ENCODE measurements around the gene CCDC73. TPM values are rescaled to one million over a fixed set of nuclear protein-coding genes. Genes with fewer than 3 reads are reported as not detected.

Gene CCDC73
- total RNA-seq, 1 experiment from 2014 or later, result not detected

DNA sequence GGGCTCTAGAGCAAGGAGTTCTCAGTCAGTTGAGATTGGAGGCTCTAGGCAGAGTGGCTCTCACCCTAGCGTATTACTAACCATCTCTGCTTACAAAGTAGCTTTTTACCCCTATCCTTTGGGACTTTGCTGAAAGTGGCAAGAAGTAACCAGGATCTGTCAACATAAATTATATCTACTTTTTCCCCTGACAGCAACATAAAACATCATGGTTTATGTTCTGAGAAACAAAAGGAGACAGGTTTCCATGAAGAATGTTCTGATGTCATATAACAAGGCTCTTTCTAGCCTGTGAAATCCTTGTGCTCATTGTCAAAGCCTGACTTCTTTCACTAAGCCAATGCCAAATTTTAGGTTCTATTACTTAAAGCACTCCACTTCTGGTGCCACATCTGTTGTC is 218.0 kb downstream of the CCDC73 start (continued):
- no peak for TF ChIP-seq ZNF532 (CRISPR knock-in tag; IDR thresholded peaks at IDR 0.05; ENCODE audit: borderline replicate concordance)

DNA sequence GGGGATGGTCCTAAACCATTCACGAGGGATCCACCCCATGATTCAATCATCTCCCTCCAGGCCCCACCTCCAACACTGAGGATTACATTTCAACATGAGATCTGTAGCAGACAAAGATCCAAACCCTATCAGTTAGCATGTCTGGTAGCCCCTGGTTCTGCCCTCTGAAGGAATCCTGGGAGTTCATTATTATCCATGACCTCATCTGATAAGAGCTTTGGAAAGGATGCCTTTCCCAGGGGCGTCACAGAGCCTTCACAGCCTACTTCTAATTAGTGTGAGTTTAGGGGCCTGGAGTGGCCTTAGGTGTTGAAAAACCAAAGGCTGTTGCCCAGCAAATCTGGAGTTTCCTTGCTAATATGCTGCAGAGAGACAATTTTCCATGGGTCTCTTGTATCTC is 219.4 kb downstream of the CCDC73 start:
- TF ChIP-seq FOXP4 (CRISPR knock-in tag; IDR thresholded peaks at IDR 0.05), result no peak
- TF ChIP-seq, protein P1, sequence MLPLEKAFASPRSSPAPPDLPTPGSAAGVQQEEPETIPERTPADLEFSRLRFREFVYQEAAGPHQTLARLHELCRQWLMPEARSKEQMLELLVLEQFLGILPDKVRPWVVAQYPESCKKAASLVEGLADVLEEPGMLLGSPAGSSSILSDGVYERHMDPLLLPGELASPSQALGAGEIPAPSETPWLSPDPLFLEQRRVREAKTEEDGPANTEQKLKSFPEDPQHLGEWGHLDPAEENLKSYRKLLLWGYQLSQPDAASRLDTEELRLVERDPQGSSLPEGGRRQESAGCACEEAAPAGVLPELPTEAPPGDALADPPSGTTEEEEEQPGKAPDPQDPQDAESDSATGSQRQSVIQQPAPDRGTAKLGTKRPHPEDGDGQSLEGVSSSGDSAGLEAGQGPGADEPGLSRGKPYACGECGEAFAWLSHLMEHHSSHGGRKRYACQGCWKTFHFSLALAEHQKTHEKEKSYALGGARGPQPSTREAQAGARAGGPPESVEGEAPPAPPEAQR (CRISPR knock-in tag; IDR thresholded peaks at IDR 0.05), result no peak
- no peak for TF ChIP-seq NR1H2 (CRISPR knock-in tag; IDR thresholded peaks at IDR 0.05)
- TF ChIP-seq ZNF121 (CRISPR knock-in tag; IDR thresholded peaks at IDR 0.05), result no peak
- TF ChIP-seq, protein P2, sequence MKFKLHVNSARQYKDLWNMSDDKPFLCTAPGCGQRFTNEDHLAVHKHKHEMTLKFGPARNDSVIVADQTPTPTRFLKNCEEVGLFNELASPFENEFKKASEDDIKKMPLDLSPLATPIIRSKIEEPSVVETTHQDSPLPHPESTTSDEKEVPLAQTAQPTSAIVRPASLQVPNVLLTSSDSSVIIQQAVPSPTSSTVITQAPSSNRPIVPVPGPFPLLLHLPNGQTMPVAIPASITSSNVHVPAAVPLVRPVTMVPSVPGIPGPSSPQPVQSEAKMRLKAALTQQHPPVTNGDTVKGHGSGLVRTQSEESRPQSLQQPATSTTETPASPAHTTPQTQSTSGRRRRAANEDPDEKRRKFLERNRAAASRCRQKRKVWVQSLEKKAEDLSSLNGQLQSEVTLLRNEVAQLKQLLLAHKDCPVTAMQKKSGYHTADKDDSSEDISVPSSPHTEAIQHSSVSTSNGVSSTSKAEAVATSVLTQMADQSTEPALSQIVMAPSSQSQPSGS (CRISPR knock-in tag; IDR thresholded peaks at IDR 0.05; ENCODE audit: borderline replicate concordance, low read depth), result no peak
- Mint-ChIP-seq H3K9me3 (peaks cover 5% of the 10 kb centered on the region), H3K4me3 (no peak overlapping the region), H3K27me3 (ENCODE audit: low read depth) (peaks cover 11% of the 10 kb centered on the region), H3K4me1 (peaks cover 15% of the 10 kb centered on the region), H3K27ac (no peak overlapping the region), H3K36me3 (no peaks in the 10 kb centered on the region)
- POLR2A ChIA-PET, result no interaction called here
- no peak for ATAC-seq
- CTCF ChIA-PET, result no interaction called here
- DNase-seq (ENCODE audit: low spot score), result no peak

GRCh38 chr11:32574421-32574820 is 220.0 kb downstream of the CCDC73 start:
- peaks cover 5% of the 10 kb centered on the region for H3K9me3 Mint-ChIP-seq
- no peak for DNase-seq (ENCODE audit: low spot score)
- TF ChIP-seq HMGA2 (CRISPR knock-in tag; IDR thresholded peaks at IDR 0.05) (no peak), ZBTB21 (CRISPR knock-in tag; IDR thresholded peaks at IDR 0.05; ENCODE audit: borderline replicate concordance) (no peak), IRF2 (CRISPR knock-in tag; IDR thresholded peaks at IDR 0.05; ENCODE audit: borderline replicate concordance, low read depth) (no peak), E2F5 (CRISPR knock-in tag; IDR thresholded peaks at IDR 0.05) (no peak), USF1 (CRISPR knock-in tag; IDR thresholded peaks at IDR 0.05) (no peak), ZNF416 (CRISPR knock-in tag; IDR thresholded peaks at IDR 0.05) (no peak), SP1 (CRISPR knock-in tag; conservative IDR thresholded peaks at IDR 0.05) (no peak), MAX (CRISPR knock-in tag; IDR thresholded peaks at IDR 0.05) (no peak), TEAD1 (CRISPR knock-in tag; IDR thresholded peaks at IDR 0.05) (no peak), NR2C2 (CRISPR knock-in tag; IDR thresholded peaks at IDR 0.05) (no peak), PREB (CRISPR knock-in tag; IDR thresholded peaks at IDR 0.05; ENCODE audit: borderline replicate concordance) (no peak), CREB1 (CRISPR knock-in tag; IDR thresholded peaks at IDR 0.05) (no peak), MLX (CRISPR knock-in tag; IDR thresholded peaks at IDR 0.05) (no peak)
- TF ChIP-seq, protein P2 (CRISPR knock-in tag; IDR thresholded peaks at IDR 0.05; ENCODE audit: borderline replicate concordance, low read depth), result no peak
- H3K4me1 Mint-ChIP-seq, result peaks cover 15% of the 10 kb centered on the region
- ChIA-PET CTCF (no interaction called here), POLR2A (no interaction called here)
- no peak overlapping the region for H3K4me3 Mint-ChIP-seq
- H3K36me3 Mint-ChIP-seq, result no peaks in the 10 kb centered on the region
- no peak for ATAC-seq
- no peak overlapping the region for H3K27ac Mint-ChIP-seq
- peaks cover 13% of the 10 kb centered on the region for H3K27me3 Mint-ChIP-seq (ENCODE audit: low read depth)
